ENCODE data around the gene CACNA2D3. TPM values are rescaled to one million over a fixed set of nuclear protein-coding genes. Genes with fewer than 3 reads are reported as not detected.

The CACNA2D3 gene
- total and polyA plus RNA-seq, 2 experiments from 2014 or later, result 0.30 to 0.43 TPM

- 20 to 26% methylated on average over 7 of the region's 7 CpGs for WGBS, 2 experiments (ENCODE audit: low coverage in 1 of 2, low lambda C conversion rate in 2 of 2, missing lambda C conversion rate in 2 of 2)
- H3K9me3 ChIP-seq (ENCODE audit: low read depth), result no peaks in the 10 kb centered on the region
- H3K79me2 ChIP-seq (ENCODE audit: insufficient read depth), result no peaks in the 10 kb centered on the region
- no peak overlapping the region for H2AFZ ChIP-seq
- no peaks in the 10 kb centered on the region for H4K20me1 ChIP-seq (ENCODE audit: insufficient read depth)
- in situ Hi-C loops (cut with MboI), result no loop called here
- H3K4me3 ChIP-seq, result no peak overlapping the region
- H3K9ac ChIP-seq, result no peak overlapping the region
- H3K27me3 ChIP-seq (replicated peaks; ENCODE audit: insufficient read depth), result no peaks in the 10 kb centered on the region
- no peaks in the 10 kb centered on the region for H3K4me1 ChIP-seq (ENCODE audit: insufficient read depth)
- DNase-seq, result no peak
- no peaks in the 10 kb centered on the region for H3F3A ChIP-seq (ENCODE audit: insufficient read depth)
- H3K4me2 ChIP-seq (ENCODE audit: unreplicated experiment), result no peak overlapping the region
- TF ChIP-seq EZH2phosphoT487 (IDR thresholded peaks at IDR 0.05; ENCODE audit: insufficient read depth, low read depth) (no peak), EZH2 (IDR thresholded peaks at IDR 0.05; ENCODE audit: insufficient read depth, poor library complexity, severe bottlenecking) (no peak)
- H3K36me3 ChIP-seq (ENCODE audit: low read depth), result no peaks in the 10 kb centered on the region
- no peaks in the 10 kb centered on the region for H3K9me2 ChIP-seq (ENCODE audit: insufficient read depth)
- no peak overlapping the region for H3K27ac ChIP-seq
These were observed 181.4 kb downstream of the CACNA2D3 start for GRCh38 chr3:54303517-54304375.

GRCh38 chr3:54304877-54305276 lies 182.5 kb downstream of the CACNA2D3 start:
- Histone ChIP-seq H3K27ac (no peak overlapping the region), H3F3A (ENCODE audit: insufficient read depth) (no peaks in the 10 kb centered on the region), H3K36me3 (ENCODE audit: low read depth) (no peaks in the 10 kb centered on the region), H3K9ac (no peak overlapping the region), H3K79me2 (ENCODE audit: insufficient read depth) (no peaks in the 10 kb centered on the region), H3K4me2 (ENCODE audit: unreplicated experiment) (no peak overlapping the region), H3K9me3 (ENCODE audit: low read depth) (no peaks in the 10 kb centered on the region), H2AFZ (no peak overlapping the region), H3K4me1 (ENCODE audit: insufficient read depth) (no peaks in the 10 kb centered on the region), H4K20me1 (ENCODE audit: insufficient read depth) (no peaks in the 10 kb centered on the region), H3K9me2 (ENCODE audit: insufficient read depth) (no peaks in the 10 kb centered on the region), H3K4me3 (no peak overlapping the region), H3K27me3 (replicated peaks; ENCODE audit: insufficient read depth) (no peaks in the 10 kb centered on the region)
- 2 to 5% methylated on average over 3 of the region's 3 CpGs for whole genome bisulfite sequencing, 2 experiments (ENCODE audit: low coverage in 1 of 2, low lambda C conversion rate in 2 of 2, missing lambda C conversion rate in 2 of 2)
- DNase-seq, result no peak
- TF ChIP-seq EZH2phosphoT487 (IDR thresholded peaks at IDR 0.05; ENCODE audit: insufficient read depth, low read depth), result no peak
- TF ChIP-seq EZH2 (IDR thresholded peaks at IDR 0.05; ENCODE audit: insufficient read depth, poor library complexity, severe bottlenecking), result no peak
- in situ Hi-C loops (cut with MboI), result no loop called here

- in situ Hi-C loops (cut with MboI), result no loop called here
- Histone ChIP-seq H3K4me2 (ENCODE audit: unreplicated experiment) (no peak overlapping the region), H4K20me1 (ENCODE audit: insufficient read depth) (no peaks in the 10 kb centered on the region), H3K27ac (no peak overlapping the region), H3K36me3 (ENCODE audit: low read depth) (no peaks in the 10 kb centered on the region), H3K9ac (no peak overlapping the region), H3K27me3 (replicated peaks; ENCODE audit: insufficient read depth) (no peaks in the 10 kb centered on the region), H3K9me3 (ENCODE audit: low read depth) (no peaks in the 10 kb centered on the region), H2AFZ (no peak overlapping the region), H3K9me2 (ENCODE audit: insufficient read depth) (no peaks in the 10 kb centered on the region), H3K79me2 (ENCODE audit: insufficient read depth) (no peaks in the 10 kb centered on the region), H3F3A (ENCODE audit: insufficient read depth) (no peaks in the 10 kb centered on the region), H3K4me1 (ENCODE audit: insufficient read depth) (no peaks in the 10 kb centered on the region), H3K4me3 (no peak overlapping the region)
- TF ChIP-seq EZH2 (IDR thresholded peaks at IDR 0.05; ENCODE audit: insufficient read depth, poor library complexity, severe bottlenecking) (no peak), EZH2phosphoT487 (IDR thresholded peaks at IDR 0.05; ENCODE audit: insufficient read depth, low read depth) (no peak)
- no peak for DNase-seq
- WGBS, 2 experiments (ENCODE audit: low coverage in 1 of 2, low lambda C conversion rate in 2 of 2, missing lambda C conversion rate in 2 of 2), result 28 to 38% methylated on average over 3 of the region's 3 CpGs
These were observed 183.2 kb downstream of the CACNA2D3 start for GRCh38 chr3:54305409-54306099.

GRCh38 chr3:54307566-54308180 lies 185.3 kb downstream of the CACNA2D3 start:
- Histone ChIP-seq H3F3A (ENCODE audit: insufficient read depth) (no peaks in the 10 kb centered on the region), H3K4me2 (ENCODE audit: unreplicated experiment) (no peak overlapping the region), H3K4me1 (ENCODE audit: insufficient read depth) (no peaks in the 10 kb centered on the region), H3K27ac (no peak overlapping the region), H3K9ac (no peak overlapping the region), H4K20me1 (ENCODE audit: insufficient read depth) (no peaks in the 10 kb centered on the region), H3K4me3 (no peak overlapping the region), H3K9me3 (ENCODE audit: low read depth) (no peaks in the 10 kb centered on the region), H3K9me2 (ENCODE audit: insufficient read depth) (no peaks in the 10 kb centered on the region), H3K27me3 (replicated peaks; ENCODE audit: insufficient read depth) (no peaks in the 10 kb centered on the region), H3K36me3 (ENCODE audit: low read depth) (no peaks in the 10 kb centered on the region), H2AFZ (no peak overlapping the region), H3K79me2 (ENCODE audit: insufficient read depth) (no peaks in the 10 kb centered on the region)
- WGBS, 2 experiments (ENCODE audit: low coverage in 1 of 2, low lambda C conversion rate in 2 of 2, missing lambda C conversion rate in 2 of 2), result 8 to 15% methylated on average over 4 of the region's 4 CpGs
- DNase-seq, result no peak
- in situ Hi-C loops (cut with MboI), result no loop called here
- TF ChIP-seq EZH2 (IDR thresholded peaks at IDR 0.05; ENCODE audit: insufficient read depth, poor library complexity, severe bottlenecking), result no peak
- no peak for TF ChIP-seq EZH2phosphoT487 (IDR thresholded peaks at IDR 0.05; ENCODE audit: insufficient read depth, low read depth)
